Smooth muscle cell (in vitro differentiated cells): ENCODE results near the gene LRRC45. TPM values are rescaled to one million over a fixed set of nuclear protein-coding genes. Genes with fewer than 3 reads are reported as not detected.
A peak's percentile ranks its signal among the peaks of the same experiment; 100 is the strongest.

Source experiments
- DNase-seq: peaks from one replicate; lab custom pipeline; 2025; ENCODE audit not compliant: unreplicated experiment; lab: John Stamatoyannopoulos, UW
- H2AFZ ChIP-seq: fragments of 200-600 bp; sonication (generic); 2 replicates; pipeline ENCODE4 v1.6.0; 2016; ENCODE audit warnings: antibody characterized with exemption, low read depth, mild to moderate bottlenecking
- H3F3A ChIP-seq: fragments of 200-600 bp; sonication (generic); 2 replicates; pipeline ENCODE4 v1.6.0; 2017; ENCODE audit warnings: antibody characterized with exemption, low read depth
- H3K27ac ChIP-seq: fragments of 200-600 bp; sonication (generic); 2 replicates; pipeline ENCODE4 v1.5.1; 2016; ENCODE audit warnings: low read depth, mild to moderate bottlenecking
- H3K27me3 ChIP-seq: fragments of 200-600 bp; sonication (generic); 2 replicates; pipeline ENCODE4 v1.6.1; 2016; ENCODE audit warnings: low read depth, mild to moderate bottlenecking
- H3K36me3 ChIP-seq: fragments of 200-600 bp; sonication (generic); 2 replicates; pipeline ENCODE4 v1.5.1; 2016; ENCODE audit warnings: low read depth
- H3K4me1 ChIP-seq: fragments of 200-600 bp; sonication (generic); 2 replicates; pipeline ENCODE4 v1.5.1; 2016; ENCODE audit warnings: low read depth
- H3K4me2 ChIP-seq: fragments of 200-600 bp; sonication (generic); 2 replicates; pipeline ENCODE4 v1.6.0; 2016; ENCODE audit warnings: mild to moderate bottlenecking
- H3K4me3 ChIP-seq: fragments of 200-600 bp; sonication (generic); 2 replicates; pipeline ENCODE4 v1.5.1; 2016; ENCODE audit warnings: mild to moderate bottlenecking
- H3K79me2 ChIP-seq: fragments of 200-600 bp; sonication (generic); 2 replicates; pipeline ENCODE4 v1.6.0; 2016; ENCODE audit warnings: low read depth, mild to moderate bottlenecking
- H3K9ac ChIP-seq: fragments of 200-600 bp; sonication (generic); 2 replicates; pipeline ENCODE4 v1.6.0; 2016; ENCODE audit warnings: low read depth
- H3K9me3 ChIP-seq: fragments of 200-600 bp; sonication (generic); replicated peaks from 2 replicates; pipeline ENCODE4 v1.5.1; 2016; ENCODE audit warnings: low read depth
- H4K20me1 ChIP-seq: fragments of 200-600 bp; sonication (generic); 2 replicates; pipeline ENCODE4 v1.6.0; 2016; ENCODE audit warnings: low read depth
- WGBS: methylation state at CpG from one replicate; pipeline ENCODE4 v1.1.7; 2016; ENCODE audit warnings: low lambda C conversion rate; 5-methylcytosine and 5-hydroxymethylcytosine counted together
- polyA plus RNA-seq: library from polyadenylated mRNA; unstranded; fragments of >200 nt; fragmentation: Nextera tagmentation; extraction: Ambion mirVana; gene quantifications from 2 replicates; pipeline ENCODE4 v1.2.1, GENCODE V29; 2016
- total RNA-seq: library from RNA; depleted of rRNA; stranded (reverse); fragments of >200 nt; gene quantifications from 2 replicates; pipeline ENCODE4 v1.2.3, GENCODE V29; 2014
- TF ChIP-seq, protein P1 (sequence below): fragments of 200-600 bp; sonication (generic); IDR thresholded peaks from 2 replicates; pipeline ENCODE4 v1.5.1; 2017; ENCODE audit warnings: borderline replicate concordance, mild to moderate bottlenecking, antibody characterized with exemption; ENCODE audit not compliant: insufficient read depth, poor library complexity, severe bottlenecking

Gene LRRC45
- total and polyA plus RNA-seq, 2 experiments from 2014 or later: 9.6 to 13.5 TPM

DNA sequence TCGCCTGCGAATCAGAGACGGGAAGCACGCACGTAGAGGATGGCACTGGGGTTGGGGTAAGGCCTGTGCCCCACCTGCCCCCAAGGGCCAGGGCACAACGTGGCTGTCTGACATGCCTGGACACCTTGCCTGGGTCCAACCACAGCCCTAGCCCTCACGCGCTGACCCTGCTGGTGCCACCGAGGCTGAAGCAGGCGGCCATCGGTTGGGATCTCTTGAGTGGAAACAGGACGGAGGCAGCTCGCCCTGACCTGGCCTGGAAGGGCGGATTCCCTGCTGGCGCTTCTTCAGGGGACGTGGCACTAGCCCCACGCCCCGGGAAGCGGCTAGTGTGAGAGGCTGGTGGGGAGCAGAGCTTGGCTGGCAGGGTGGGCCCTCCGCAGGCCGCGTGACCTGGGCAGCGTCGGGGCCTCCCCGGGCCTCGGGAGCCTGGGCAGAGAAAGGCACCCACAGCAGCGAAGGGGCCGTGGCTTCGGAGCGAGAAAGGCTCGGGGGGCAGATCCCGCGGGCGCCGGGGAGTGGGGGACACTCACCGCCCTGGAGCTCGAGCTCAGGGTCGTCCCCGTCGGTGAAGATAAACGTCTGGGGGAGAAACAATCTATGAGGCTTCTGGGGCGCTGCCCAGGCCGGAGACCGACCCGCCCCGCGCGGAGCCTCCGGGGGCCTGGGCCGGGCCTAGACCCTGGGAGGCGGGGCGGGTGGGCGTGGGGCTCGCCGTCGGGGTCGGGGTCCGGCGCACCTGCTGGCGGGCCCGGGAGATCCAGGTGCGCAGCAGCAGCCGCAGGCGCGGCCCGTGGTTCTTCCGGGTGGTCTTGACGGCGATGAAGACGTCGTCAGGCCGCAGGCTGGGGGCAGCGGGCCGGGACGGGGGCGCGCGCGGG lies 27.9 kb downstream of the LRRC45 start:
- Histone ChIP-seq H3K4me2 (peak overlapping the region; percentile 87), H3K27ac (no peak overlapping the region), H3K79me2 (peaks cover 23% of the 10 kb centered on the region), H3K36me3 (no peaks in the 10 kb centered on the region), H3K27me3 (no peaks in the 10 kb centered on the region), H4K20me1 (peaks cover 7% of the 10 kb centered on the region), H3K9ac (peak overlapping the region; percentile 68), H3K9me3 (no peaks in the 10 kb centered on the region), H3K4me3 (peak overlapping the region; percentile 55), H3F3A (no peaks in the 10 kb centered on the region), H3K4me1 (peaks cover 16% of the 10 kb centered on the region), H2AFZ (peak overlapping the region; percentile 19)
- no peak for DNase-seq
- TF ChIP-seq, protein P1, sequence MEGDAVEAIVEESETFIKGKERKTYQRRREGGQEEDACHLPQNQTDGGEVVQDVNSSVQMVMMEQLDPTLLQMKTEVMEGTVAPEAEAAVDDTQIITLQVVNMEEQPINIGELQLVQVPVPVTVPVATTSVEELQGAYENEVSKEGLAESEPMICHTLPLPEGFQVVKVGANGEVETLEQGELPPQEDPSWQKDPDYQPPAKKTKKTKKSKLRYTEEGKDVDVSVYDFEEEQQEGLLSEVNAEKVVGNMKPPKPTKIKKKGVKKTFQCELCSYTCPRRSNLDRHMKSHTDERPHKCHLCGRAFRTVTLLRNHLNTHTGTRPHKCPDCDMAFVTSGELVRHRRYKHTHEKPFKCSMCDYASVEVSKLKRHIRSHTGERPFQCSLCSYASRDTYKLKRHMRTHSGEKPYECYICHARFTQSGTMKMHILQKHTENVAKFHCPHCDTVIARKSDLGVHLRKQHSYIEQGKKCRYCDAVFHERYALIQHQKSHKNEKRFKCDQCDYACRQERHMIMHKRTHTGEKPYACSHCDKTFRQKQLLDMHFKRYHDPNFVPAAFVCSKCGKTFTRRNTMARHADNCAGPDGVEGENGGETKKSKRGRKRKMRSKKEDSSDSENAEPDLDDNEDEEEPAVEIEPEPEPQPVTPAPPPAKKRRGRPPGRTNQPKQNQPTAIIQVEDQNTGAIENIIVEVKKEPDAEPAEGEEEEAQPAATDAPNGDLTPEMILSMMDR: no peak
- 36% methylated on average over 30 of the region's 79 CpGs for WGBS

DNA sequence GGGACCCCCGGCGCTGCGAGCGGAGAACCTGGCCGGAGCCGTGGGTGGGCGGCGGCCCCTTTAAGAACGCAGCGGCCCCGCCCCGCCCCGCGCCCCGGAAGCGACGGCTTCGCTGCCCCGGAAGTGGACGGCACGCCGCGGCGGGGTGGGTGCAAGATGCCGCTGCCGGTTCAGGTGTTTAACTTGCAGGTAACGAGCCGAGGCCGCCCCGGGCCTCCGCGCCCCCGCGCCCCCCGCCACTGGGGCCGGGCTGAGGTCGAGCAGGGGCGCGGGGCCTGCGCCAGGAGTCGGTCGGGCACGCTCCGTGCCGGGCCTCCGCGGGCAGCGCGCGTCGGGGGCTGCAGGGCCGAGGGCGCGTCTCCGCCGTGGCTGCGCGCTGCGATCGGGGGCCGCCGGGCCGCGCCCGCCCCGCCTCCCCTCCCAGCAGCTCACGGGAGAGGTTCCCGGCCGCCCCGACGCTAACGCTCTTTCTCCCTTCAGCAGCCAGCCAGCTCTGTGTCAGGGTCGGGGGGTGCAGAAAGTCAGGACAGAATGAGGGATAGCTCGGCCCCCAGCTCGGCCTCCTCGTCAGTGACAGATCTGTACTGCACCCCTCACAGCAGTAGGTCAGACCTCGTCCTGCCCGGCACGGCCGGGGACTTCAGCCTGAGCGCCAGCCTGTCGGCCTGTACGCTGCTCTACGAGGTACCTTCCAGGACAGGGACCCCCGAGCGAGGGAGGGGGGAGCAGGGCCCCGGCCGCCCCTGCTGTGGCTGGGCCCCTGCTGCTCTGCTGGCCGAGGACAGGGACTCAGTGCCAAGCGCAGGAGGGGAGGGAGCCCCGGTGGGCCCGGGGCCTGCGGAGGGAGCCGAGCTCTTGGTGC lies 28.9 kb downstream of the LRRC45 start, which contains the start of the genes GPS1 and RFNG:
TSS of gene GPS1 (plus strand) at position 123 of the 862 bp plus-strand sequence. CDS start at position 157, 34 bp downstream.
TSS of gene RFNG (minus strand) at position 36 of the 862 bp plus-strand sequence. CDS start 45 bp downstream, outside the sequence.
- peaks cover 23% of the 10 kb centered on the region for H3K79me2 ChIP-seq
- peak within 1 kb of the TSS; percentile 55 for H3K4me3 ChIP-seq
- WGBS: 2% methylated on average over 60 of the region's 94 CpGs
- no peaks in the 10 kb centered on the region for H3K36me3 ChIP-seq
- no peak within 1 kb of the TSS for H3K27ac ChIP-seq
- H4K20me1 ChIP-seq: peaks cover 7% of the 10 kb centered on the region
- peak within 1 kb of the TSS; percentile 19 for H2AFZ ChIP-seq
- no peaks in the 10 kb centered on the region for H3F3A ChIP-seq
- no peaks in the 10 kb centered on the region for H3K27me3 ChIP-seq
- H3K4me1 ChIP-seq: peaks cover 16% of the 10 kb centered on the region
- H3K9ac ChIP-seq: peak within 1 kb of the TSS; percentile 68
- no peaks in the 10 kb centered on the region for H3K9me3 ChIP-seq
- no peak for DNase-seq
- TF ChIP-seq, protein P1: no peak
- H3K4me2 ChIP-seq: peak within 1 kb of the TSS; percentile 91

DNA sequence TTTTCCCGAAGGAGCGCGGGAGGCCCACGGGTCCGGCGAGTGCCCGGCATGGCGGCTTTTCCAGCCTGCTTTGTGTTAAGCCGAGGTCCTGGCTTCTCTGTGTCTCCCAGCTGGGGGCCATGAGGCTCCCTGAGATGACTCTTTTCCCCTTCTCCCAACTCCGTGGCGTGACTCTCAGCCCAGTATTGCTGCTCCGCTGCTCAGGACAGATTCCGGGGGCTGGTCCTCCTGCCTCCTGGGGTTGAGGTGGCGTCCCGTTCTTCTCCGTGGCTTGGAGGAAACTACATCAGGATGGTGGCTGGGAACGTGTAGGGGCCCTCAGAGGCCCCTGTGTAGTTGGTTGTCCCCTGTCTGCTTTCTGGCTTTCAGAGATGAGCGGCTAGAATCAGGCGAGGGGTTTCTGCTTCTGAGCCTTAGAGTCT lies 29.5 kb downstream of the LRRC45 start:
- Histone ChIP-seq H3F3A (no peaks in the 10 kb centered on the region), H3K79me2 (peaks cover 23% of the 10 kb centered on the region), H2AFZ (no peak overlapping the region), H3K4me1 (peaks cover 16% of the 10 kb centered on the region), H3K4me3 (peak overlapping the region; percentile 55), H3K27ac (no peak overlapping the region), H3K27me3 (no peaks in the 10 kb centered on the region), H3K9me3 (no peaks in the 10 kb centered on the region), H4K20me1 (peaks cover 7% of the 10 kb centered on the region), H3K4me2 (peak overlapping the region; percentile 91), H3K36me3 (no peaks in the 10 kb centered on the region), H3K9ac (peak overlapping the region; percentile 65)
- DNase-seq: no peak
- TF ChIP-seq, protein P1: no peak
- WGBS: 45% methylated on average over 11 of the region's 19 CpGs
